Left forelimb (tissue), 1 donor: ENCODE measurements around the gene OSMR.

ENCODE experiments used
- DNase-seq: peaks from one replicate; pipeline ENCODE4 v3.0.0-alpha.2; 2018; ENCODE audit warnings: low spot score

OSMR gene

GRCh38 chr5:38845526-38846378, at the start of gene OSMR:
Gene OSMR (plus strand): TSS chr5:38846012. CDS start chr5:38869045, 23,033 bp downstream.
- peak; percentile 89 for DNase-seq

DNA sequence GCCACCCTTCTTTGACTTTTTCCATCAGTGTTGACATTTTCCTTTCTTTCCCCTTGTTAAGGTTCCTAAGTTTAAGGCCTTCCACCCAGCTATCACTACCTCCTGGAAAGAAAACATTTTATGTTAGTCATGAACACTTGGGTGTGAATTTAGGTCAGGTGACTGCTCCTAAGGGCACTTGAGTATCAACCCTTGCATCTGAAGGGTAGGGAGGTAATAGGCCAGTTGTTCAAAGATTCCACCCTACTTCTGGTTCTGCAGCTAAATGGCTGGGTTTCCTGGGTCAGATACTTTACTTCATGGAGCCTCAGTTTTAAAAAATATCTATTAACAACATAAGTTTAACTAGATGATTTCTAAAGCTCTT, 49.1 kb upstream of the OSMR start:
- no peak for DNase-seq

DNA sequence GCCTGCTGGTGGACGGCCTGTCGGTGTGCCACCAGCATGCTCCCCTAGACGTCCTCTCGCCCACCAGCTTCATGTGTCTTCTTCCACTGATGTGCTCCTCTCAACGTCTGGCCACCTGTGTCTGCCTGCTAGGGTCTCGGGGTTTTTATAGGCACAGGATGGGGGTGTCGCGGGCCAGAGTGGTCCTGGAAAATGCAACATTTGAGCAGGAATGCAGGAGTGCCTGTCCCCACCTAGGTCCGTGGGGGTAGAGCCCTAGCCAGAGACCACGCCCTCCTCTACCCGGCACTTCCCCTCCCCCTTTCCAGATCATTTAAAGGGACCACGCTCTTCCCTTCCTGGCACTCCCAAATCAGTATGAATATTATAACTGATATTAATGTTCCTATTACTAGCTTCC, 48.0 kb upstream of the OSMR start:
- DNase-seq = no peak

DNA sequence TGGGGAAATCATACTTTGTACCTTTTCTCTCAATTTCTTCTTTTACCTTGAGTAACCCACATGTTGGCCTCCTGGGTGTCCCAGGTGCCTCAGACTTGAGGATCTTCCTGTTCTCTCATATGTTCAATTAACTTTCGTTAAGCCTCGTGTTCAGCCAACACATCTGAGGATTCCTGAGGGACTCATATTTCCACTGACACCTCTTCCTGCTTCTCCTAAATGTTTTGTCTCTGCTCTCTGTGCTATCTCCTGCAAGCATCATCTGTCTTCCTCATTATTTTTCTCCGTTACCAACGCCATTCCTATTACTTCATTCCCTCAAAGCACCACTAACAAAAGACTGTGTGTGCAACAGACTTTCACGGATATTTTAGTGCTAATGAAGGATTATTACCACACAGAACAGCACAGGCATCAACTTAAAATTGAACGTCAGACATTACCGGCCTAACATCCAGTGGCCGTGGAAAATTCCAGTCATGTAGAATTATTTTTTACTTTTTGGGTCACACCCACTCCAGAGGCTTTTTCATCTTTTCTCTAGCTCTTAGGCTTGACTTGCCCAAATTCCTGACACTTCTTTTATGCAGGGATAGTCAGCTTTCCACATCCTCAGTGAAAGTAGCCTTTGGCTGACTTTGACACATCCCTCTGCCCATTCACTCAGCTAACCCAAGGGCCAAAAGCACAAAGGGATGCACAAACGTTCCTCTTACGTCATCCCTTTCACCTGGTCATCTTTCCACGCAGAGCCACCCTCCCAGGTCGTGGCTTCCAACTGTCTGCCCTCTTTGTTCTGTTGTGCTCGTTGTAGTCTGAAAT, 46.0 kb upstream of the OSMR start:
- DNase-seq = no peak

GRCh38 chr5:38800515-38800914, 45.3 kb upstream of the OSMR start:
- DNase-seq = no peak

DNA sequence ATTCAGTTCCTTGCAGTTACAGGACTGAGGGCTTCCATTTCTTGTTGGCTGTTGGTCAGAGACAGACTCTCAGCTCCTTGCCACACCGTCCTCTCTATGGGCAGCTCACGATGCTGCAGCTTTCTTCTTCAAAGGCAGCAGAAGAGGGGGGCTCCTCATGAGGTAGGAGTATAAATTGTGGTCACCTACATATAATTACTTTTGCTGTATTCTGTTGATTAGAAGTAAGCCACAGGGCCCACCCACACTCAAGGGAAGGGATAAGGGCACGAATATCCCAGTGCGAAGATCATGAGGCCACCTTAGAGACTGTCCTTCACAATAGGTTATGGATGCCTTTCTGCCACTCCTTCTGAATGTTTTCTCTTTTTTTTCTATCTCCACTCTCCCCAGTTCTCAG, 43.7 kb upstream of the OSMR start:
- no peak for DNase-seq

GRCh38 chr5:38803246-38803645, 42.6 kb upstream of the OSMR start:
- no peak for DNase-seq

- DNase-seq = no peak
Measured at GRCh38 chr5:38806775-38807258, 39.0 kb upstream of the OSMR start.

- DNase-seq = no peak
Measured at GRCh38 chr5:38807570-38808483, 38.0 kb upstream of the OSMR start.

- DNase-seq = no peak
Measured at GRCh38 chr5:38808666-38809343, 37.0 kb upstream of the OSMR start.

DNA sequence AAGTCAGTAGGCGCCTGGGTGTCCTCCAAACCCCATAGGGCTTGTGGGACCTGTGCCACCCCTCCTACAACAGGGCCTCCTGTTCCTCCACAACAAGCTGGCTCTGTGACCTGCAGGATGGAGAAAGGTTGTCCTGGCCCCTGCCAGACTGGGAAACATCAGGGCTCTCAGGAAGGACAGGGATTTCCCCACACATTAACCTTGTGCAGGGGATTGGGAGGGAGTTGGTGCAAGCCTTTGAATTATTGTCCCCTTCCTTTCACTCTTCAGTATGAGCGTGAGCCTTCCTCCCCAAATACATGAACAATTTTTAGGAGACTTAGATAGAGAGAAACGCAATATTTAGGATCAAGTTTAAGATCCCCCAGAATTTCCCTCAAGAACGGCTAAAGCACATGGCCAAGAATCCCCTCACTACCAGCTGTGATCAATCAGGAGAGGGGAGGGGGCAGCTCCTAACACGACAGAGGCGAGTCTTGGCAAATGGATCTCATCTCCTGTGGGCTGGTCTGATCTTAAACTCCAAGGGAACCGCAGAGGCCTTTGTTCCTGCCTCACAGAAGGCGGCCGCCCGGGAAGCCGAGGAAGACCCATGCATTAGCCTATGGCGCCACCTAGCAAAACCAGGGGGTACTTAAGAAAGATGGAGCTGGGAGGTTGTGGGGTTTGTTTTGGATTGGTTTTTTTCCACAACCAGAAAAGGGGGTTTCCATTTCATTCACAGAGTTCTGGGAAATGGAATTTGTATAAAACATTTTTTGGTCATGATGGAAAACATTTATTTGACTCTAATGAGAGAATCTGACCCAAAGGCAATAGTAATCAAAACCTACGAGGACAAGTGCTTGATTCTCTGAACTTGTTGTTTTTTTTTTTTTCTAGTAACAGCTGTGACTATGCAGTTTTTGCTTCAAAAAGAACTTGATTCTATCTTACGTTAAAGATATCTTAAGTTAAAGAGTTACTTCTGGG, 36.1 kb upstream of the OSMR start:
- DNase-seq = peak; percentile 88

- no peak for DNase-seq
Measured at GRCh38 chr5:38814879-38815278, 30.9 kb upstream of the OSMR start.

GRCh38 chr5:38816083-38817030, 29.5 kb upstream of the OSMR start:
- no peak for DNase-seq

DNA sequence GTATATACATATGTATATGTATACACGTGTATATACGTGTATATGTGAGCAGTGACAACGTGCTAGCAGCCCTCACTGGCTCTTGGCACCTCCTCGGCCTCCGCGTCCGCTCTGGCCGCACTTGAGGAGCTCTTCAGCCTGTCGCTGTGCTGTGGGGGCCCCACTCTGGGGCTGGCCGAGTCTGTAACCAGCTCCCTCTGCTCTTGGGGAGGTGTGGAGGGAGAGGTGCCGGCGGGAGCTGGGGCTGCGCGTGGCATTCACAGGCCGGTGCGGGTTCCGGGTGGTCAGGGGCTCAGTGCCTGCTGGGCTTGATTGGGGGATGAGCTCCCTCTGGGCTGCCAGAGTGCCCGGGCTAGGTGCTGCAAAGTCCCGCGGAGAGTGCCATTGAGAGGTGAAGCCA, 24.1 kb upstream of the OSMR start:
- no peak for DNase-seq

- DNase-seq = no peak
Measured at GRCh38 chr5:38823503-38823902, 22.3 kb upstream of the OSMR start.

- DNase-seq = no peak
Measured at GRCh38 chr5:38824821-38825220, 21.0 kb upstream of the OSMR start.

DNA sequence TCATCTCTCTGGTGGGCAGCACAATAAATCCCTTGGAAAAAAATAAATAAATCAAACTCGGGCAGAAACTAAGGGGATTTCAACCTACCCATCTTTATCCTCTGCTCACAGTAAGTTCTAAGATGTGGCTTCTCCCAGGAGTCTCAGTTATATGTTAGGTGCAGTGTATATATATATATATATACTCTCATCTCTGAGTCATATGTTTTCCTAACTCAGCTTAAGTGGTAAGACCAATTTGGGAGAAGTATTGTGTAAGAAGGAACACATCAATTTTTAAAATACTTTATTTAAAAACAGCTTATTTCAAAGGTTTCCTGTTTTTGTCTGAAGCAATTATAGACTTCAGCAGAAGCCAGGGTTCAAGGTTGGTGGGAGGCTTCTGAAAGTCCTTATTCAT, 20.3 kb upstream of the OSMR start:
- DNase-seq = no peak

- DNase-seq = no peak
Measured at GRCh38 chr5:38827525-38827924, 18.3 kb upstream of the OSMR start.

DNA sequence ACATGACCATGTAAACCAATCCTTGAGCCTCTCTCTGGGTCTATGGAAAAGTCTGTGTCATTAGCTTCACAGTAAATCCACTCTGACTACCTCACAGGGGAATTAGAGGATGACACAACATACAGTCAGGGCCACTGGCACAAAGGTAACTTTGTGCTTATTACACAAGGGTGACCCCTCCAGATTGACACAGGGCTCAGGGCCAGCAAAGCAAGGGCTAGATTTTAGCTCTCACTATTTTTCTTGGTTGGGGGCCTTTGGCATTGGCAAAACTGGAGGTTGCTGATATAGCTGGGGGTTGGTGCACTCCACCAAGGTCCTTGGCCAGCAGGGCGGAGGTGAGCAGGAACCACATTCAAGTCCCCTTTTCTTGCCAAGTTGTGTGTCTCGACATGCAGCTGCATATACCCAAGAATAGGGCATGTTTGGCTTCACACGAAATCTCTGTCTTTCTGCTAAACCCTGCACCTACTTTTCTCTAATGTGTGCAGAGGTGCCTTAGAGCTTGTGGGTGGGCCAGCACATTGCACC, 15.2 kb upstream of the OSMR start:
- DNase-seq = no peak
